Activated CD4-positive, alpha-beta T cell treated with anti-CD3 and anti-CD28 coated beads, Interleukin-2, Interleukin-4, amounts not matched to agents 100 ng/mL and 50 ng/mL, durations not matched to agents 16 hours and 8 hours (primary cell): Measurements from ENCODE around the gene SASH3.
A peak's percentile ranks its signal among the peaks of the same experiment; 100 is the strongest.

Experiments used
- DNase-seq: peaks from one replicate; pipeline ENCODE4 v3.0.0-alpha.2; 2020; ENCODE audit warnings: low spot score

Gene SASH3

GRCh38 chrX:129813662-129814368 is 34.1 kb downstream of the SASH3 start:
- no peak for DNase-seq

DNA sequence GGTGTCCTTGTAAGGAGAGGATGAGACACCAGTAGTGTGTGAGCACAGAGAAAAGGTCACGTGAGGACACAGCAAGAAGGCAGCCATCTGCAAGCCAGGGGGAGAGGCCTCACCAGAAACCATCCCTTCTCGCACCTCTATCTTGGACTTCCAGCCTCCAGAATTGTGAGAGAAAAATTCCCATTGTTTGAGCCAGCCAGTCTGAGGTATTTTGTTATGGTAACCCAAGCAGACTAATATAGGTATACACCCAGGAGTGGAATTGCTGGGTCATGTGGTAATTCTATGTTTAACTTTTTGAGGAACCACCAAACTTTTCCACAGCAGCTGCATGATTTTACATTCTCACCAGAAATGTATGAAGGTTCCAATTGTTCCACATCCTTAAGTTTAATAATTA is 38.4 kb downstream of the SASH3 start:
- no peak for DNase-seq

DNA sequence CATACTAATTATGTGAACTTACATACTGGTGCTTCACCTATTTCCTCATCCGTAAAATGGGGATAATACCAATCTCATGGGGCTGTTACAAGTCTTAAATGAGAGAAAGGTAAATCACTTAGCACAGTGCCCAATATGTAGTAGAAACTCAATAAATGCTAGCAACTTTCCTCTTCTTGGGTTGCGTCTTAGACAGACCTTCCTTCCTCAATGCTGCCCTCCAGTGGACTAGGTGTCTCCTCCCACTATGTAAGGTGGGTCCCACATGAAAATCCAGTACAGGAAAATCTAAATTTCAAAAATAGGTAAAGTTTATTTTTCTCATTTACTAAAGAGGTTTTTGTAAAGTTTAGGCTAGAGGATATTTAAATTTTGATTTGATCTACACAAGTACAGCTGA is 43.4 kb downstream of the SASH3 start:
- peak; percentile 58 for DNase-seq

DNA sequence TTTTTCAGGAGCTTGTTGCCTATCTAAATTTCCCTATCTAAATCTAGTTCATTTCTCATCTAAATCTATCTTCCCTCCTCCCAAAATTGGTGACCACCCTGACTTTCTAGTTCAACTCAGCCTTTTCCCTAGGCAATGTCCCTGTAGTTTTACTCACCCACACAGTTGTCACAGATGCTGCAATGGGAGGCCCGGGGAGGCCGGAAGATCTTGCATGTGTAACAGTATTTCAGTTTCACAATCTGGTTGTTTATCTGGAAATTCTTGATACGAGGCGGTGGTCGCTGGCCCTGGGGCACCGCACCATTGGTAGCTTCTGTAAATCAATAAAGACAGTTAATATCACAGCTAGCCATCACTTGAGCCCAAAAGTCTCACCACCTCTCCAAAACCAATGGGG is 43.8 kb downstream of the SASH3 start:
- no peak for DNase-seq

GRCh38 chrX:129824620-129825019 is 44.9 kb downstream of the SASH3 start:
- DNase-seq, result no peak

- DNase-seq, result no peak
Observed at GRCh38 chrX:129825746-129826505, 46.2 kb downstream of the SASH3 start.

DNA sequence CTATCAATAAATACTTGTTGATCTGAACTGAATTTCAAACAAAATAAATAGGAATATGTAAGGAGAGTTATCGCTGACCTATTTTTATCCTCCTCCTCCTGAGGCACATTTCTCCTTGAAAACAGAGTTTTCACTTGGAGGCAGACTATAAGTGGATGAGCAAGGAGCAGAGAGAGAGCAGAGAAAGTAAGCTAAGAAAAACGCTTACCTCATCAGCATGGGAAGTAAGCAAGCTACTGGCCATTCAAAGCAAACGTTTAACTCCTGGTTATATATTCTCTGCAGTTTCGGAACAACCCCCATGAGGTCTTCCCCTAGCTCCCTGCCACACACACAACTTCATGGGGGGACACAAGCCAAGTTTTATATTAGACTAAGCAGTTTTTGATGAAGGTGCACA is 50.7 kb downstream of the SASH3 start:
- no peak for DNase-seq

DNA sequence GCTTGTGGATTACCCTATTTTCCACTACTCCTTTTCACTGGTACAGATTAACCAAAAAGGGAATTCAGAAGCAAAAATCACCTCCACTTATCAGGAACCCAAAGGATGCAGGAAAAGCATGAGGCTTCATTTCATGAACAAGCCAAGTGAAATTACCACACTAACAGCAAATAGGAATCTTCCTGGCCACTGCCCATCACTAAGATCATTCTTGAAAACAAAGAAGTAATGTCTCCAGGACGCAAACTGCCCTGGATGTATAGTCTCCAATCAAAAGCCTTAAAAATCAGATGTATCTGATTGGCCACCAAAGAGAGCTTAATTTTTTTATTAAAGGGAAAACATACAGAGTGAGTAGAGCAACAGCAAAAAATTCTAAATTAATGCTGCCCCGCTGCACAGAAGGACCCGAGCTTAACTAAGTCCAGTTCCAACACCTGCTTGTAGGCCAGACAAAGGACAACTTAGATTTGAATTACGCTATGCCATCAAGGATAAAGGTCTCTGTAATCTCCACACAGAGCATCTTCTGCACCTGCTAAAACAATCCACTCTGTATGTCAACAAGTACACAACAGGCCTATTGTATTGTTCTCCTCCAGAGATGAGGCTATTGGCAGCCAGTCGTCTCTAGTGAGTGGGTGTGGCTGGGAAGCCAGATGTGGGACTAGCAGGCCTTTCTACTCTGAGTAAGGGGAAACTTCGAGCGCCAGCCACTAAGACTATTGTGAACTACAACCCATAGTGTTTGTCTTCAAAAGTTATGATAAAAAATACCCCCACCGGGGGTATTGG is 51.5 kb downstream of the SASH3 start:
- DNase-seq, result no peak

GRCh38 chrX:129833153-129833990 is 53.6 kb downstream of the SASH3 start:
- no peak for DNase-seq

DNA sequence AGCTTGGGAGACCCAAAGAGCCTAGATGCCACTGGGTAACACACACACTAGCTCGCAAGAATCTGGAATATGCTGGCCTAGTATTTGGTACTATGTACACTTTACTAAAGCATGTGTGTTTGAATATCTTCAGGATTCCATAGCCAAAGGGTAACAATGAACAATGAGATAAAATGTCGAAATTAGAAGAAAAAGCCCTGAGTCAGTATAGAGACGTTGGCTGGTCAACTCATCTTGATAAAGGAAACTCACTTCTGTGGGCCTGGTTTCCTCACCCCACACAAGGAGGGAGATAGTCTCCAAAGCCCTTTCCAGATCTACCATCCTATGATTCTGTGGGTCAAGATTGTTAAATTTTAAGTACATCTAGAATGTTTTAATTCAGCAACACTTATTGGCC is 57.1 kb downstream of the SASH3 start:
- no peak for DNase-seq

DNA sequence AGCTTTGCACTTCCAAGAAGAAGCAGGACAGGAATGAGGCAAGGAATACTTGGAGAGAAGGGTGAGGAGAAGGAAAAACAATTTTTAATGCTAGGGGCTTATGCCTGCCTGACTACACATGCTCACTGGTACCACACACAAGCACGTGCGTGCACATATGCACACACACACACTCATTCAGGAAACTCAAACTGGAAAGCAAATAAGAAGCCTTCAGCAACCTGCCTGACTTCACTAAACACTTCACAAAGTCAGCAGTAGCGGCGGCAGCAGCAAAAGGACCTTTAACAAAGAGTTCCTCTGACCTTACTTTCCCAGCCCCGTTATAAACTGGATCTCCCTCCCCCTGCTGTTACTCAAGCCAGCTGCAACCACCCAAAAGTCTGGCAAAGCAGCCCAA is 60.6 kb downstream of the SASH3 start:
- no peak for DNase-seq

DNA sequence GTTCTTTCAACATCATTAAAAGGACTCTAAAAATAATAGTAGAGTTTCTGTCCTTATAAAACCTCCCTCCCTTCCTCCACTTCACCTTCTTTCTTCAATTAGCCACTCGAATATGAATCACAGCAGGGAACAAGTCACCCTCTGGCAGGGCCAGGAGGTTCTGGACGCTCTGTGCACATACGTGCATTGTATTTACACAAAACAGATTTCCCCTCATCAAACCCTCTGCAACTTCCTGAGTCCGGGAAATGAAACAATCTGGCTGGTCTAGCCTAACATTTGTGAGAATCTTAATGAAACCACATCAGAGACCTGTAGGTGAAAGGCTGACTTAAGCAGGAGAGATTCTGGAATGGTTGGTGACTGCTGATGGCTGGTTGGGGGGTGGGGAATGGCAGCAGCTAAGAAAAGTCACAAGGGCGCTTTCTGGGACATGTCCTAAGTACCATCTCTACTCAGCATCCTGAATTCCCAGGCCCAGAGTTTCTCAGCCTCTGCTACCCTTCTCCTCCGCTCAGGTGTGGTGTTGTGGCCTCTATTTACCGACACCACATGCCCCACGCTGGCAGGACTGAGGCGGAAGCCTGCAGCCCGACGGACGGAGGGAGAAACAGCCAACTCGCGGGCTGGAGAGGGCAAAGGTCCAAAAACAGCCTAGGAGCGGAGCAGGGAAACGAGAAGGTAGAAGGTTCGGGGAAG is 62.9 kb downstream of the SASH3 start:
- DNase-seq, result no peak

DNA sequence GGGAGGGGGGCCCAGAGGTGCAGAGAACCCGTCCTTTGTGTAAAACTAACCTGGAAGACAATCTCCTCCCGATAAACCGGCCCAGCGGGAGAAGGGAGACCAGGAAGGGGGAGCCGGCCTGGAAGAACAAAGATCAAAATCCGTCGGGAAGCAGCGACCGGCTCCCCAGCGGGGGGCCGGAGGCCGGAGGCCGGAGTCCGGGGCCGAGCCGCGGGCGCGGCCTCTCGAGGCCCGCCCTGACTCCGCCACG is 63.4 kb downstream of the SASH3 start:
- no peak for DNase-seq

DNA sequence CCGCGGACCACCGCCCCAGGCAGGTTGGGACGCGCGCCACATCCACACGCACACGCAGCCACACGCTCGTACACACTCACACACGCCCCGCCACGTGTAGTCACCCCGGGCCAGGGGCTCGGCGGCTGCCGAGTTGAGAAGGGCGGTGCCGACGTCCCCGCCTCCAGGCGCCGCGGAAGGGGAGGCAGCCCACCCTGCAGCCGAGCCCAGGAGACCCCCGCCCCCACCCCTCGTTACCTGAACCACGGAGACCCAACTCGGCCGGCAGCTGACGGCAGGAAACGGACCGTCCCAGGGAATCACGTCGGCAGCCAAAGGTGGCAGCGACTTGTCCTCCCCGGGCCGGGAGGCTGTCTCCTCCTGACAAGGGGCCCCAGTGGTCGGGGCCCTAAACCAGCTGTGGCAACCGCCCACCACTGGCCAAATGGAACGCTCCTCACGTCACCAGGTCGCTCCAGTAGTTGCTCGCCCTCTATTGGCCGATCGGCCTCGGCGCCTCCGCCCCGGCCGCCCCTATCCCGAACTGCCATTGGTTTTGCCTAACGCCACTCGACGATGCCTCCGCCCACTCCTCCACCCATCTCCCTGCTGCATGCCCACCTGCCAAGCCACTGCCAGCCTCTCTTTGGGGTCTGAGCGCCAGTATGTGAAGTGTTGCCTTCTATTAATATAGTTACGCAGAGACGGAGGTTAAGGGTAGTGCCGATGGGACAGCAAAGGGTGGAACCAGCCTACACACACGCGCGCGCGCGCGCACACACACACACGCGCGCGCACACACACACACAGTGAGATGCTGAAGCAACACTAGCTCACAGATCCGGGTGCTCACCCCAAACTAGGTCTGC is 63.9 kb downstream of the SASH3 start, which contains the start of gene ZDHHC9:
Gene ZDHHC9 (minus strand): TSS at position 428 of the 848 bp plus-strand sequence. CDS start 1,941 bp downstream, outside the sequence.
- peak; percentile 87 for DNase-seq
